Ureter (tissue), 1 donor: ENCODE data around the gene SKA1. TPM values are rescaled to one million over a fixed set of nuclear protein-coding genes. Genes with fewer than 3 reads are reported as not detected.
"Not testable (repeated sequence)": the region's sequence is repeated elsewhere in the genome, so short reads cannot be mapped to it uniquely, and the experiment has no call there.

Experiments used
- DNase-seq: peaks from one replicate; pipeline ENCODE4 v3.0.0-alpha.2; 2020; ENCODE audit warnings: low spot score
- total RNA-seq: library from RNA; stranded (reverse); gene quantifications from one replicate; pipeline ENCODE4 v1.2.4, GENCODE V29; 2023
- donor health status: DM: yes; HTN: yes; CAD: no.

Gene SKA1
- total RNA-seq, 1 donor from 2014 or later: 0.39 TPM

- DNase-seq: no peak
Observed at GRCh38 chr18:50429207-50429948, 54.5 kb downstream of the SKA1 start.

GRCh38 chr18:50432915-50433314 is 58.1 kb downstream of the SKA1 start:
- no peak for DNase-seq

- not testable (repeated sequence) for DNase-seq
Observed at GRCh38 chr18:50436742-50437141, 61.9 kb downstream of the SKA1 start.

- no peak for DNase-seq
Observed at GRCh38 chr18:50439460-50440015, 64.7 kb downstream of the SKA1 start.

- no peak for DNase-seq
Observed at GRCh38 chr18:50441016-50441415, 66.2 kb downstream of the SKA1 start.

GRCh38 chr18:50441501-50441900 is 66.7 kb downstream of the SKA1 start:
- DNase-seq: no peak

Other genes with a start within 250 kb of the SKA1 start
- gene MYO5B, start 179.9 kb upstream of the SKA1 start, total RNA-seq: 46.2 TPM
- gene CFAP53, start 108.6 kb upstream of the SKA1 start, total RNA-seq: 0.81 TPM
- gene MBD1, start 93.5 kb upstream of the SKA1 start, total RNA-seq: 91.7 TPM
- gene CXXC1, start 87.4 kb upstream of the SKA1 start, total RNA-seq: 119 TPM
- gene MAPK4, start 185.0 kb downstream of the SKA1 start, total RNA-seq: 14.3 TPM